HCT116 (cell line): Measurements from ENCODE around the gene BBS12. TPM values are rescaled to one million over a fixed set of nuclear protein-coding genes. Genes with fewer than 3 reads are reported as not detected.

ENCODE experiments used
- ATAC-seq: fragments of 200-7000 bp; cut with Tn5 transposase; 2 replicates; pipeline ENCODE4 v1.9.1; 2020; ENCODE audit warnings: mild to moderate bottlenecking, moderate library complexity
- BruUV-seq: library from RNA; stranded (reverse); fragments of 400-500 nt; replicated peaks from 2 replicates; lab custom pipeline; 2021; lab: Mats Ljungman, UMichigan
- CTCF ChIA-PET: fragments of 300-600 bp; sonication (Branson Sonifier 250); formaldehyde crosslinking; loops from one replicate; lab custom pipeline; 2021; ENCODE audit warnings: antibody characterized with exemption; lab: Charles Lee
- POLR2A ChIA-PET: fragments of 300-600, 350-600 bp; sonication (Branson Sonifier 250); formaldehyde crosslinking; loops from one replicate; lab custom pipeline; 2021; ENCODE audit warnings: antibody characterized with exemption; lab: Charles Lee
- RAD21 ChIA-PET, 2 experiments: fragments of 300-600 bp; sonication (Branson Sonifier 250); formaldehyde crosslinking; loops; one replicate each; lab custom pipeline; 2023; ENCODE audit warnings: low total read pairs in 2 of 2; ENCODE audit not compliant: uncharacterized antibody in 2 of 2, unreplicated experiment in 2 of 2, low non-redundant PET in 1 of 2; lab: Charles Lee
- DNase-seq: peaks from one replicate; pipeline ENCODE4 v3.0.0-alpha.2; 2010; ENCODE audit warnings: low read depth, low spot score
- H2AFZ ChIP-seq: fragments of 200-600 bp; shearing (Covaris generic), sonication (generic); 2 replicates; pipeline ENCODE4 v1.6.1; 2017; ENCODE audit warnings: low read depth, mixed run types, mixed read lengths, antibody characterized with exemption, low read length; ENCODE audit not compliant: poor library complexity, severe bottlenecking
- H3K27ac ChIP-seq: 2 replicates; pipeline ENCODE4 v1.5.1; 2012; ENCODE audit warnings: low read depth, low read length
- H3K27me3 ChIP-seq: fragments of 200-600 bp; sonication (generic); 2 replicates; pipeline ENCODE4 v1.6.1; 2016; ENCODE audit warnings: mixed run types, low read length, mixed read lengths; ENCODE audit not compliant: insufficient read depth
- H3K36me3 ChIP-seq, 2 experiments: fragments of 200-500 bp in 1 of 2; fragments of 200-600 bp in 1 of 2; sonication (Bioruptor generic) in 1 of 2; sonication (generic) in 1 of 2; 2 replicates each; pipeline versions ENCODE4 v1.5.1 to v1.6.1; 2014 to 2016; ENCODE audit warnings: low read length in 2 of 2, inconsistent platforms in 1 of 2, mixed read lengths in 1 of 2, mixed run types in 1 of 2; ENCODE audit not compliant: insufficient read depth in 2 of 2, control insufficient read depth in 1 of 2
- H3K4me1 ChIP-seq, 2 experiments: fragments of 200-600 bp in 1 of 2; sonication (generic) in 1 of 2; 2 replicates each; pipeline versions ENCODE4 v1.5.1 to v1.6.1; 2012 to 2017; ENCODE audit warnings: low read length in 2 of 2, inconsistent platforms in 1 of 2, mild to moderate bottlenecking in 1 of 2, mixed read lengths in 1 of 2, mixed run types in 1 of 2, moderate library complexity in 1 of 2; ENCODE audit not compliant: insufficient read depth in 2 of 2, control insufficient read depth in 1 of 2
- H3K4me2 ChIP-seq: fragments of 200-600 bp; sonication (generic); 2 replicates; pipeline ENCODE4 v1.6.1; 2017; ENCODE audit warnings: mixed run types, low read length, mixed read lengths
- H3K4me3 ChIP-seq, 2 experiments: fragments of 200-600 bp in 1 of 2; sonication (generic) in 1 of 2; replicated peaks in 1 of 2; 2 replicates each; pipeline ENCODE4 v1.5.1; 2011 to 2016; ENCODE audit warnings: low read length in 2 of 2, control low read depth in 1 of 2, low read depth in 1 of 2, mild to moderate bottlenecking in 1 of 2, mixed read lengths in 1 of 2, mixed run types in 1 of 2
- H3K79me2 ChIP-seq: fragments of 200-600 bp; sonication (generic); 2 replicates; pipeline ENCODE4 v1.6.1; 2017; ENCODE audit warnings: mild to moderate bottlenecking, mixed run types, low read length, moderate library complexity, mixed read lengths; ENCODE audit not compliant: insufficient read depth
- H3K9ac ChIP-seq: fragments of 200-600 bp; sonication (generic); 2 replicates; pipeline ENCODE4 v1.6.1; 2016; ENCODE audit warnings: low read length, mixed read lengths
- H3K9me2 ChIP-seq: fragments of 200-600 bp; sonication (generic), shearing (Covaris generic); 2 replicates; pipeline ENCODE4 v1.6.1; 2017; ENCODE audit warnings: mixed run types, mild to moderate bottlenecking, moderate library complexity; ENCODE audit not compliant: insufficient read depth
- H3K9me3 ChIP-seq, 2 experiments: fragments of 200-500 bp in 1 of 2; fragments of 200-600 bp in 1 of 2; sonication (Bioruptor generic) in 1 of 2; sonication (generic) in 1 of 2; 2 replicates each; pipeline ENCODE4 v1.6.1; 2014 to 2017; ENCODE audit warnings: low read length in 2 of 2, mixed read lengths in 2 of 2, inconsistent platforms in 1 of 2, low read depth in 1 of 2, mild to moderate bottlenecking in 1 of 2, mixed run types in 1 of 2, moderate library complexity in 1 of 2; ENCODE audit not compliant: control insufficient read depth in 1 of 2, insufficient read depth in 1 of 2
- H4K20me1 ChIP-seq: fragments of 200-600 bp; sonication (generic), shearing (Covaris generic); 2 replicates; pipeline ENCODE4 v1.6.1; 2017; ENCODE audit warnings: mixed run types, mild to moderate bottlenecking, moderate library complexity; ENCODE audit not compliant: insufficient read depth
- CEBPB ChIP-seq: IDR thresholded peaks from 2 replicates; pipeline ENCODE4 v1.6.1; 2012; ENCODE audit warnings: low read depth
- EZH2phosphoT487 ChIP-seq: fragments of 200-600 bp; IDR thresholded peaks from 2 replicates; pipeline ENCODE4 v1.6.1; 2018; ENCODE audit warnings: antibody characterized with exemption, borderline replicate concordance
- JUND ChIP-seq: IDR thresholded peaks from 2 replicates; pipeline ENCODE4 v1.6.1; 2012
- POLR2AphosphoS5 ChIP-seq: IDR thresholded peaks from 2 replicates; pipeline ENCODE4 v1.6.1; 2011; ENCODE audit warnings: mild to moderate bottlenecking, low read depth, low read length, moderate library complexity
- REST ChIP-seq: IDR thresholded peaks from 2 replicates; pipeline ENCODE4 v1.6.1; 2012; ENCODE audit warnings: low read depth
- ZBTB33 ChIP-seq: IDR thresholded peaks from 2 replicates; pipeline ENCODE4 v1.6.1; 2011; ENCODE audit warnings: mild to moderate bottlenecking, low read length, moderate library complexity; ENCODE audit not compliant: insufficient replicate concordance; ENCODE audit errors: extremely low read depth
- intact Hi-C: fragments of 100-400 bp; cut with micrococcal nuclease; formaldehyde crosslinking; loops from 2 replicates; pipeline ENCODE4 v1.10.0; 2022
- total RNA-seq: library from RNA; stranded (reverse); gene quantifications from one replicate; pipeline ENCODE4 v1.2.1, GENCODE V29; 2021; ENCODE audit not compliant: unreplicated experiment

BBS12 gene
- total RNA-seq, 1 experiment from 2014 or later = 2.1 TPM

GRCh38 chr4:122692641-122693520, 39.6 kb upstream of the BBS12 start:
- Histone ChIP-seq H2AFZ (no peak overlapping the region), H3K4me1 (no peaks in the 10 kb centered on the region), H3K4me3 (no peak overlapping the region), H3K9ac (no peak overlapping the region), H3K79me2 (no peaks in the 10 kb centered on the region), H3K9me3 (no peaks in the 10 kb centered on the region), H3K36me3 (no peaks in the 10 kb centered on the region), H3K9me2 (no peaks in the 10 kb centered on the region), H3K27ac (no peak overlapping the region), H4K20me1 (no peaks in the 10 kb centered on the region), H3K4me2 (no peak overlapping the region), H3K27me3 (no peaks in the 10 kb centered on the region)
- no peak for DNase-seq
- ATAC-seq = no peak
- POLR2A ChIA-PET = no interaction called here
- no TSS peak for BruUV-seq
- CTCF ChIA-PET = no interaction called here
- RAD21 ChIA-PET = no interaction called here
- TF ChIP-seq EZH2phosphoT487 (no peak), JUND (no peak), REST (no peak), CEBPB (no peak), POLR2AphosphoS5 (no peak), ZBTB33 (no peak)
- intact Hi-C loops = no loop called here
